SJSA1 (cell line): ENCODE results near the gene CROCC2. TPM values are rescaled to one million over a fixed set of nuclear protein-coding genes. Genes with fewer than 3 reads are reported as not detected.

Experiments used
- DNase-seq, 2 experiments: peaks; one replicate each; pipeline ENCODE4 v3.0.0-alpha.2; 2015 to 2020; ENCODE audit warnings: low spot score in 2 of 2, low read depth in 1 of 2
- H3K27ac ChIP-seq: fragments of 250-450 bp; sonication (Bioruptor Pico); 2 replicates; pipeline ENCODE4 v1.5.1; 2020; ENCODE audit warnings: mild to moderate bottlenecking, moderate library complexity
- H3K27me3 ChIP-seq: fragments of 250-450 bp; sonication (Bioruptor Pico); replicated peaks from 2 replicates; pipeline ENCODE4 v1.5.1; 2020; ENCODE audit warnings: mild to moderate bottlenecking, moderate library complexity
- H3K36me3 ChIP-seq: fragments of 250-450 bp; sonication (Bioruptor Pico); 2 replicates; pipeline ENCODE4 v1.5.1; 2020; ENCODE audit warnings: mild to moderate bottlenecking
- H3K4me1 ChIP-seq: fragments of 250-450 bp; sonication (Bioruptor Pico); replicated peaks from 2 replicates; pipeline ENCODE4 v1.6.1; 2021; ENCODE audit warnings: mild to moderate bottlenecking
- H3K4me3 ChIP-seq: fragments of 250-450 bp; sonication (Bioruptor Pico); 2 replicates; pipeline ENCODE4 v1.5.1; 2020; ENCODE audit warnings: mild to moderate bottlenecking
- H3K9me3 ChIP-seq: fragments of 250-450 bp; sonication (Bioruptor Pico); replicated peaks from 2 replicates; pipeline ENCODE4 v1.5.1; 2020; ENCODE audit warnings: mild to moderate bottlenecking
- total RNA-seq: library from RNA; depleted of rRNA; stranded (reverse); fragments of >200 nt; shearing (Covaris generic); gene quantifications from 2 replicates; pipeline ENCODE4 v1.2.3, GENCODE V29; 2014

Gene CROCC2
- total RNA-seq, 1 experiment from 2014 or later = not detected

DNA sequence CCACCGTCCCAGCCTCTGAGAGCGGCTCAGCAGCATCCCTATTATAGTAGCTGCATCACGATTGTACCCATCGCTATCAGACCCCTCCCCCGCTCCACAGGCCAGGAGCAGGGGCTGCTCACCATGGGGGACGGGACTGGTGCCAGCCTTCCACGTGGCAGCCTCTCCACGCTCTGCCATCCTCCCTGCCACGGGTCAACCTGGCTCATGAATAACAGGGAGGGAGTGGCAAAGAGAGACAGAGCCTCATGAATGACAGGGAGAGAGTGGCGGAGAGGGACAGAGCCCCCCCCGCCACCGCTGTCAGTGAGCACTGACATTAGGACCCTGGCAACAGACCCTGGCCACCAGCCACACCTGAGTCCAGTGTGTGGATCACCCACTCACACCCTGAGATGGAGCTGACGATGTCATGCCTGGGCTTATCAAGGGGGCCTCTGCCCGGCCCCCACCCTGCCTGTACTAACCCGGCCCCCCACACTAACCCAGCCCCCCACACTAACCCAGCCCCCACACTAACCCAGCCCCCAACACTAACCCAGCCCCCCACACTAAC, 16.9 kb downstream of the CROCC2 start:
- H3K36me3 ChIP-seq = no peaks in the 10 kb centered on the region
- H3K4me1 ChIP-seq = peaks cover 44% of the 10 kb centered on the region
- no peaks in the 10 kb centered on the region for H3K27me3 ChIP-seq
- peak in 1 of 2 experiments; percentile 44 for DNase-seq
- H3K4me3 ChIP-seq = no peak overlapping the region
- H3K27ac ChIP-seq = no peak overlapping the region
- peaks cover 3% of the 10 kb centered on the region; the same call in 1 of the 2 replicates for H3K9me3 ChIP-seq

GRCh38 chr2:240925191-240925567, 19.0 kb downstream of the CROCC2 start:
- Histone ChIP-seq H3K4me1 (peaks cover 29% of the 10 kb centered on the region), H3K27ac (no peak overlapping the region), H3K9me3 (peaks cover 3% of the 10 kb centered on the region; the same call in 1 of the 2 replicates), H3K4me3 (no peak overlapping the region), H3K36me3 (no peaks in the 10 kb centered on the region), H3K27me3 (no peaks in the 10 kb centered on the region)
- DNase-seq = peak in 1 of 2 experiments; percentile 41

GRCh38 chr2:240925568-240926515, 19.7 kb downstream of the CROCC2 start:
- H3K9me3 ChIP-seq = peaks cover 3% of the 10 kb centered on the region; the same call in 1 of the 2 replicates

DNA sequence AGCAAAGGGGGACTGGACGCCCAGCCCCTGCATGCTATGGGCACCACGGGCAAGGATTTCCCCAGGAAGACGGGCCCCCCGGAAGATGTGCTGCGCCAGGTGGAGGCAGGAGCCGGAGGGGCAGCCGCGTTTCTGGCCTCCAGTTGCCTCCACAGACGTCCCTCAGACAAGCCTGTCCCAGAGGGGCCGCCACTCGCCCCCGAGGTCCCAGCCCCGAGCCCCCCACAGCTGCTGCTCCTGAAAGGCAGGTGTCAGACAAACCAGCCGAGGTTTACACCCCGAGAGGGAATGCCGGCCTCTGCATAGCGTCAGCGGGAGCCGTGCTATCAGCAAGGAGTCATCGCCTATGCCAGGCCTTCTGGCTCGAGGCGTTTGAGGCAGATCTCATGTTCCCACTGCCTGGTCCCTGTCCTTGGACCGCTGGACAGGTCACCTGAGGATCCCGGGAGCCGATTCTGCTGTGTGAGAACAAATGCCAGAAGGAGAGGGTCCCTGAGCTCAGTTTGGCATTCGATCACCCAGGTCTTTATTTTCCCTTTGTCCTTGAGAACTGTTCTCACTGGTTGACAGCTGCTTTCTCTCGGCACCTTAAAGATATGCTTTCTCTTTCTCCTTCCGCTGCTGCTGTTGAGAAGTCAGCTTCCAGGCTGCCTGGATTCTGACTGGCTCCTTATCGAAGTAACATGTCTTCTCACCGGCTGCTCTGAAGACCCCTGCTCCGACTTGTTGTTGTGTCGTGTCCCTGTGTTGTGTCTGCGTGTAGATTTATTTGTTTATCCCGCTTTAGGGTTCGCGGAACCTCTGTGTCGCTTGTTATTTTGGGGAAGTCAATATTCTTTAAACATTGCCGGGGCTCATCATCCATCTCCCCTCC, 20.6 kb downstream of the CROCC2 start:
- peak in 1 of 2 experiments; percentile 40 for DNase-seq
- Histone ChIP-seq H3K27ac (no peak overlapping the region), H3K27me3 (no peaks in the 10 kb centered on the region), H3K4me1 (peaks cover 13% of the 10 kb centered on the region), H3K9me3 (peaks cover 3% of the 10 kb centered on the region; the same call in 1 of the 2 replicates), H3K4me3 (no peak overlapping the region), H3K36me3 (no peaks in the 10 kb centered on the region)

More at GRCh38 chr2:240925568-240926515, 19.7 kb downstream of the CROCC2 start:
- peak in 1 of 2 experiments; percentile 40 for DNase-seq
- Histone ChIP-seq H3K27ac (no peak overlapping the region), H3K4me3 (no peak overlapping the region), H3K36me3 (no peaks in the 10 kb centered on the region), H3K4me1 (peaks cover 22% of the 10 kb centered on the region), H3K27me3 (no peaks in the 10 kb centered on the region)

GRCh38 chr2:240927390-240927781, 21.2 kb downstream of the CROCC2 start:
- Histone ChIP-seq H3K4me3 (no peak overlapping the region), H3K27me3 (no peaks in the 10 kb centered on the region), H3K9me3 (peaks cover 3% of the 10 kb centered on the region; the same call in 1 of the 2 replicates)

GRCh38 chr2:240928476-240929363, 22.6 kb downstream of the CROCC2 start:
- Histone ChIP-seq H3K9me3 (peaks cover 3% of the 10 kb centered on the region; the same call in 1 of the 2 replicates), H3K36me3 (no peaks in the 10 kb centered on the region), H3K4me1 (no peaks in the 10 kb centered on the region), H3K4me3 (no peak overlapping the region), H3K27me3 (no peaks in the 10 kb centered on the region), H3K27ac (no peak overlapping the region)
- peak in 1 of 2 experiments; percentile 30 for DNase-seq

More at GRCh38 chr2:240927390-240927781, 21.2 kb downstream of the CROCC2 start:
- Histone ChIP-seq H3K36me3 (no peaks in the 10 kb centered on the region), H3K4me1 (peaks cover 7% of the 10 kb centered on the region), H3K27ac (no peak overlapping the region)
- DNase-seq = no peak

DNA sequence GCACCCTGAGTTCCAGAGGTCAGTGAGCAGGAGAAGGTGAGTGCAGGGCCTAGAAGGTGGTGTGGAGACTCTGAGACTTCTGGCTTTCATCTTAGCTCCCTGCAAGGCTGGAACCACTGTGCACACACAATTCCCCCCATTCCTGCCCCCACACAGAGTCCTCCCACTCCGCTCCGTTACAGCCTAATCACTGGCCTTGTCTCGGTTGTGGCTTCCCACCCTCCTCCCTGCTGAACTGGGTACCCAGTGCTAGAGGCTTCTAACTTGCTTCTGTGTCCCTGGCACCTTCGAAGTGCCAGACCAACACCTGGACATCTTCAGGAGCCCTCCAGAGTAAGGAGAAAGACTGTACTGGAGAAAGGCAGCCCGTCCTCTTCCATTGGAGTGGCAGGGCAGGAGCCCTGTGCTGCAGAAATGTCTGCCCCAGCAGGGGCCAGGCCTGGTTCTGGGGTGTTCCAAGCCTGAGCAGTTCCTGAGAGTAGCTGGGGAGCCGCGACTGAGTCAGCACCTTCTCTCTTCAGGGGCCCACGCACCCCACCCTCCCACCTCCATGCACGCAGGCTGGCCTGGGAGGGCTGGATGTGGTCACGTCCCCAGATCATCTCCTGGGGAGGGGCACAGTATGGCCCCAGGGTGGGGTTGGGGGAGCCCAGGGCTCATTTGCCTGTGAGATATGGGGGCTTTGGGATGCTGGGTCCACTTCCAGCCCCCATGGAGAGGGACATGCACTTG, 23.4 kb downstream of the CROCC2 start:
- DNase-seq = no peak
- H3K27ac ChIP-seq = no peak overlapping the region
- no peaks in the 10 kb centered on the region for H3K4me1 ChIP-seq
- no peaks in the 10 kb centered on the region for H3K36me3 ChIP-seq
- H3K4me3 ChIP-seq = no peak overlapping the region
- H3K9me3 ChIP-seq = peaks cover 3% of the 10 kb centered on the region; the same call in 1 of the 2 replicates
- no peaks in the 10 kb centered on the region for H3K27me3 ChIP-seq

GRCh38 chr2:240930096-240930630, 24.0 kb downstream of the CROCC2 start:
- H3K36me3 ChIP-seq = no peaks in the 10 kb centered on the region
- H3K9me3 ChIP-seq = peaks cover 3% of the 10 kb centered on the region; the same call in 1 of the 2 replicates
- peak in 1 of 2 experiments; percentile 41 for DNase-seq
- H3K27me3 ChIP-seq = no peaks in the 10 kb centered on the region
- H3K4me3 ChIP-seq = no peak overlapping the region
- H3K27ac ChIP-seq = no peak overlapping the region
- H3K4me1 ChIP-seq = no peaks in the 10 kb centered on the region

GRCh38 chr2:240930631-240931318, 24.6 kb downstream of the CROCC2 start:
- Histone ChIP-seq H3K27ac (no peak overlapping the region), H3K9me3 (peaks cover 3% of the 10 kb centered on the region; the same call in 1 of the 2 replicates), H3K4me3 (no peak overlapping the region), H3K4me1 (no peaks in the 10 kb centered on the region), H3K36me3 (no peaks in the 10 kb centered on the region), H3K27me3 (no peaks in the 10 kb centered on the region)
- DNase-seq = peak in 1 of 2 experiments; percentile 33

DNA sequence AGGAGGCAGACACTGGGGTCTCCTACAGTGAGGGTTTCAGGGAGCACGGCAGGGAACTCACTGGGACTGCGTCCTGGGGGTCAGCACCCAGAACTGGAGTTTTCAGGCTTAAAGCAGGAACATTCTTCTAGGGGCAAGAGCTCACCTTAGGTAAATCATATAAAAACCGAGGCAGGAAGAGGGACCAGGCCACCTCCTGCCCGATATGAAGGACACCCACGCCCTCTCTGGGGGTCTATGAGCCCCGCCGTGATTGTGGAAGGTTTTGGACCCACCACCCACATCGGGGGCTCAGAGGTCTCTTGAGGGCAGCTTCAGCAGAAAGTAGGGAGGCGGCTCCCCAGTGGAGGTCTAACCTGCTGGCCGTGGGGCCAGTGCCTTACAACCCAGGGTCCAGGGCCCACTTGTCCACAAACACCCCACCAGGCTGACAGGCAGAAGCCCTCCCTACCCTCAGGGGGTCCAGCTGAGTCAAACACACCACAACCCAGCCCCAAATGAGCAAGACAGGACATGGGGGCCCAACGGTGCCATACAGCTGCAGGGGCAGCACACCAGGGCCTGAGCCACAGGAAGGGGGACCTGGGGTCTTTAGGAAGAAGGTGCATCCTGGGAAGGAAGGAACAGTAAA, 25.3 kb downstream of the CROCC2 start:
- H3K4me1 ChIP-seq = no peaks in the 10 kb centered on the region
- no peaks in the 10 kb centered on the region for H3K36me3 ChIP-seq
- no peaks in the 10 kb centered on the region for H3K27me3 ChIP-seq
- peaks cover 3% of the 10 kb centered on the region; the same call in 1 of the 2 replicates for H3K9me3 ChIP-seq
- H3K4me3 ChIP-seq = no peak overlapping the region
- H3K27ac ChIP-seq = no peak overlapping the region
- peak in 1 of 2 experiments; percentile 32 for DNase-seq
